OCI-M2 (cell line): ENCODE data around the gene OSBPL1A.

Experiments used
- DNase-seq: peaks from one replicate; lab custom pipeline; 2025; ENCODE audit not compliant: unreplicated experiment; lab: John Stamatoyannopoulos, UW

OSBPL1A gene

GRCh38 chr18:24344509-24344908, 53.1 kb downstream of the OSBPL1A start:
- no peak for DNase-seq

GRCh38 chr18:24342347-24342746, 55.3 kb downstream of the OSBPL1A start:
- DNase-seq = no peak

GRCh38 chr18:24341361-24341760, 56.3 kb downstream of the OSBPL1A start:
- DNase-seq = no peak

- no peak for DNase-seq
Observed at GRCh38 chr18:24333084-24333483, 64.5 kb downstream of the OSBPL1A start.

GRCh38 chr18:24326211-24326610, 71.4 kb downstream of the OSBPL1A start:
- no peak for DNase-seq

GRCh38 chr18:24322584-24323136, 75.0 kb downstream of the OSBPL1A start:
- DNase-seq = no peak

GRCh38 chr18:24321071-24321470, 76.6 kb downstream of the OSBPL1A start:
- no peak for DNase-seq

GRCh38 chr18:24319757-24320156, 77.9 kb downstream of the OSBPL1A start:
- no peak for DNase-seq

GRCh38 chr18:24317370-24317769, 80.3 kb downstream of the OSBPL1A start:
- no peak for DNase-seq

- DNase-seq = no peak
Observed at GRCh38 chr18:24315170-24315569, 82.5 kb downstream of the OSBPL1A start.

- DNase-seq = no peak
Observed at GRCh38 chr18:24306201-24306600, 91.4 kb downstream of the OSBPL1A start.

- no peak for DNase-seq
Observed at GRCh38 chr18:24300703-24301102, 96.9 kb downstream of the OSBPL1A start.

GRCh38 chr18:24296276-24296675, 101.3 kb downstream of the OSBPL1A start:
- DNase-seq = no peak

GRCh38 chr18:24293254-24293653, 104.4 kb downstream of the OSBPL1A start:
- DNase-seq = no peak

GRCh38 chr18:24278591-24278990, 119.0 kb downstream of the OSBPL1A start:
- no peak for DNase-seq

GRCh38 chr18:24277516-24278195, 120.0 kb downstream of the OSBPL1A start:
- no peak for DNase-seq

- DNase-seq = no peak
Observed at GRCh38 chr18:24276994-24277393, 120.6 kb downstream of the OSBPL1A start.

- DNase-seq = no peak
Observed at GRCh38 chr18:24274837-24275236, 122.8 kb downstream of the OSBPL1A start.

GRCh38 chr18:24273596-24273995, 124.0 kb downstream of the OSBPL1A start:
- DNase-seq = no peak

- no peak for DNase-seq
Observed at GRCh38 chr18:24272229-24272525, 125.4 kb downstream of the OSBPL1A start.

- no peak for DNase-seq
Observed at GRCh38 chr18:24271381-24272228, 126.0 kb downstream of the OSBPL1A start.

GRCh38 chr18:24270937-24271380, 126.7 kb downstream of the OSBPL1A start:
- no peak for DNase-seq
